BE2C (cell line): ENCODE measurements around the gene RSPH6A.

Source experiments
- DNase-seq: peaks from one replicate; pipeline ENCODE4 v3.0.0-alpha.2; 2020
- H3K27me3 ChIP-seq: fragments of 250-450 bp; sonication (Bioruptor Pico); 2 replicates; pipeline ENCODE4 v1.5.1; 2020; ENCODE audit warnings: mild to moderate bottlenecking
- H3K36me3 ChIP-seq: fragments of 250-450 bp; sonication (Bioruptor Pico); 2 replicates; pipeline ENCODE4 v1.5.1; 2020; ENCODE audit warnings: mild to moderate bottlenecking
- H3K4me1 ChIP-seq: fragments of 250-450 bp; sonication (Bioruptor Pico); 2 replicates; pipeline ENCODE4 v1.5.1; 2020
- H3K4me3 ChIP-seq: 2 replicates; pipeline ENCODE4 v1.5.1; 2011; ENCODE audit warnings: low read depth, low read length
- H3K9me3 ChIP-seq: fragments of 250-450 bp; sonication (Bioruptor Pico); 2 replicates; pipeline ENCODE4 v1.5.1; 2020
- CTCF ChIP-seq: IDR thresholded peaks from 2 replicates; pipeline ENCODE4 v1.5.1; 2012; ENCODE audit warnings: mild to moderate bottlenecking, low read depth, low read length

RSPH6A gene

GRCh38 chr19:45786533-45786894 lies 28.6 kb downstream of the RSPH6A start:
- H3K4me3 ChIP-seq = no peak overlapping the region
- peaks cover 3% of the 10 kb centered on the region for H3K4me1 ChIP-seq
- no peak for TF ChIP-seq CTCF
- no peaks in the 10 kb centered on the region for H3K9me3 ChIP-seq
- no peaks in the 10 kb centered on the region for H3K27me3 ChIP-seq
- H3K36me3 ChIP-seq = peaks cover 39% of the 10 kb centered on the region
- DNase-seq = no peak

DNA sequence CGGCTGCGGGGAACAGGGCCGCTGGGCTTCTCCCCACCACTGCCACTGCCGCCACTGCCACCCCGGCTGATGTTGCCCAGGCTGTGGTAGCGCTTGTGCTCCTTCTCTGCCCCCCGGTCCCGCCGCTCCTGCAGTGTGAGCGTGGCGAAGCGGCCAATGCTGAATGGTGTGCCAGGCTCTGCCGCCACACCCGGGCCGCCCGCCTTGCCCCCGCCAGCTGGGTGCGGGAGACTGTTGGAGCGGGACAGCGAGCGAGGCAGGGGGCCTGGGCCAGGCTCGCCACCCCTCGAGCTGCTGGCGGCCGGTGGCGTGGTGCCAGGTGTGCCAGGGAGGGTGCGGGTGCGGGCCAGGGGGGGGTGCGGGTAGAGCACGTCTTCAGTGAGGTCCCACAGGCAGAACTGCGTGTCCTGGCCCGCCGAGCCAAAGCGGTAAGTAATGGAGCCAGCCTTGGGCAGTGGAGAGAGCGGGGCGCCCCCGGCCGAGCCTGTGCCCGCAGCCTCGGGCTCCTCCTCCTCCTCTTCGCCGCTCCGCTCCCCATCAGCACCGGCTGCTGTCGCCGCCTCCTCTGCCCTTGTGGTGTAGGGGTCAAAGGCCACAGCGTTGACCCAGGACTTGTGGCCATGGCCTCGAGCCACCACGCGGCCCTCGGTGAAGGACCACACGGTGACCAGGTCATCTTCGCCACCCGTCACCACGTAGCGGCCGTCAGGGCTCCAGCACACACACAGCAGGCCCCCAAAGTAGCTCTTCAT lies 29.2 kb downstream of the RSPH6A start:
- TF ChIP-seq CTCF = no peak
- no peak for DNase-seq
- Histone ChIP-seq H3K36me3 (peaks cover 39% of the 10 kb centered on the region), H3K27me3 (no peaks in the 10 kb centered on the region), H3K9me3 (no peaks in the 10 kb centered on the region), H3K4me3 (no peak overlapping the region), H3K4me1 (peaks cover 9% of the 10 kb centered on the region)

- Histone ChIP-seq H3K36me3 (peaks cover 33% of the 10 kb centered on the region), H3K4me3 (no peak overlapping the region), H3K27me3 (no peaks in the 10 kb centered on the region), H3K4me1 (peaks cover 11% of the 10 kb centered on the region), H3K9me3 (no peaks in the 10 kb centered on the region)
- TF ChIP-seq CTCF = no peak
- DNase-seq = no peak
Observed at GRCh38 chr19:45785097-45785496, 30.0 kb downstream of the RSPH6A start.

GRCh38 chr19:45784096-45784495 lies 31.0 kb downstream of the RSPH6A start:
- DNase-seq = no peak
- no peak overlapping the region for H3K4me3 ChIP-seq
- no peaks in the 10 kb centered on the region for H3K9me3 ChIP-seq
- no peak for TF ChIP-seq CTCF
- no peaks in the 10 kb centered on the region for H3K27me3 ChIP-seq
- peaks cover 14% of the 10 kb centered on the region for H3K4me1 ChIP-seq
- peaks cover 25% of the 10 kb centered on the region for H3K36me3 ChIP-seq

GRCh38 chr19:45782820-45783785 lies 32.0 kb downstream of the RSPH6A start:
- TF ChIP-seq CTCF = no peak
- H3K4me3 ChIP-seq = no peak overlapping the region
- H3K36me3 ChIP-seq = peaks cover 20% of the 10 kb centered on the region
- peaks cover 14% of the 10 kb centered on the region for H3K4me1 ChIP-seq
- DNase-seq = no peak
- no peaks in the 10 kb centered on the region for H3K27me3 ChIP-seq
- H3K9me3 ChIP-seq = no peaks in the 10 kb centered on the region
